NCI-H128 (cell line): ENCODE results near the gene PPP4C.
"Not testable (repeated sequence)": the region's sequence is repeated elsewhere in the genome, so short reads cannot be mapped to it uniquely, and the experiment has no call there.

Experiments used
- DNase-seq: peaks from one replicate; lab custom pipeline; 2025; ENCODE audit not compliant: unreplicated experiment; lab: John Stamatoyannopoulos, UW

Gene PPP4C

DNA sequence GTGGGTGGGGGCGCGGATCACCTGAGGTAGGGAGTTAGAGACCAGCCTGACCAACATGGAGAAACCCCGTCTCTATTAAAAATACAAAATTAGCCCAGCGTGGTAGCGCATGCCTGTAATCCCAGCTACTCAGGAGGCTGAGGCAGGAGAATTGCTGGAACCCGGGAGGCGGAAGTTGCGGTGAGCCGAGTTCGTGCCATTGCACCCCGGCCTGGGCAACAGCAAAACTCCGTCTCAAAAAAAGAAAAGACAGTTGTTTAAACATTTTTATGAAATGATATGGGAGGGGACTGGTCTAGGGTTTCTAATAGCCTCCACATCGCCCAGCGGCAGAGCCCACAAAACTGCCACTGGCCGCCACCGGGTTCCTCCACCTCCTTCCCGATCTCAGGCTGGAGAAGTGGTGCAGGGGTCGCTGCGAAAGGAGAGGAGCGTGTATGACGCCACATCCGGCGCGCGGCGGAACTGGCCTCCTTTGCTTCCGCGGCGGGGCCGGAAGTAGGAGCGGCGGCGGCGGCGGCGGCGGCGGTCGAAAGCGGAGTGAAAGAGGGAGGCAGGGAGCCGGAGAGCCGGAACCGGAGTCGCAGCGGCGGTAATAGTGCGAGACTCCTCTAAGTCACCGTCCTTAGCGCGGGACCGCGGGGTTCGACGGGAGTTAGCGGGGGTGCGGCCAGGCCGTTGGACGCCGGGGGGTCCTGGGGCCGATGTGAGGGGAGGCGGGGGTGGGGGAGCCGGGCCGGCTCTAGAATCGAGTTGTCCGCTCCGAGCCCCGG is at the start of gene PPP4C:
Gene PPP4C (plus strand): TSS at position 492 of the 773 bp plus-strand sequence. CDS start 384 bp downstream, outside the sequence.
- peak; percentile 33 for DNase-seq

DNA sequence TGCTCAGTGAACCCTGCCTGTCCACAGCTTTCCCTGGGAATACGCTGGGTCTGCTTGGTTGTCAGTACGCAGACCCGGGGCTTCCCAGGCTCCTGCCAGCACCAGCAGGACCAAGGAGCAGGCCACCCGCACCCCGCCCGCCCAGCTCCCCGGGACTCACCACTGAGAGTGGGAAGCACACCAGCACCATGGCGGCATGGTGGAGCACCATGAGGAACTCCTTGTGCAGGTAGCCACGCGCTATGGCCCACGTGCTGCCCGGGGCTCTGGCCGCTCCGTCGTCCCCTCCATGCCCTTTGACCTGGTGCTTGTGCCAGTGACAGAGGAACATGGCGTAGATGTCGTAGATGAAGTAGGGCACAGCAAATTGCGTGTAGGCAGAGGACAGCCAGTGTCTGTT is 49.3 kb upstream of the PPP4C start:
- no peak for DNase-seq

DNA sequence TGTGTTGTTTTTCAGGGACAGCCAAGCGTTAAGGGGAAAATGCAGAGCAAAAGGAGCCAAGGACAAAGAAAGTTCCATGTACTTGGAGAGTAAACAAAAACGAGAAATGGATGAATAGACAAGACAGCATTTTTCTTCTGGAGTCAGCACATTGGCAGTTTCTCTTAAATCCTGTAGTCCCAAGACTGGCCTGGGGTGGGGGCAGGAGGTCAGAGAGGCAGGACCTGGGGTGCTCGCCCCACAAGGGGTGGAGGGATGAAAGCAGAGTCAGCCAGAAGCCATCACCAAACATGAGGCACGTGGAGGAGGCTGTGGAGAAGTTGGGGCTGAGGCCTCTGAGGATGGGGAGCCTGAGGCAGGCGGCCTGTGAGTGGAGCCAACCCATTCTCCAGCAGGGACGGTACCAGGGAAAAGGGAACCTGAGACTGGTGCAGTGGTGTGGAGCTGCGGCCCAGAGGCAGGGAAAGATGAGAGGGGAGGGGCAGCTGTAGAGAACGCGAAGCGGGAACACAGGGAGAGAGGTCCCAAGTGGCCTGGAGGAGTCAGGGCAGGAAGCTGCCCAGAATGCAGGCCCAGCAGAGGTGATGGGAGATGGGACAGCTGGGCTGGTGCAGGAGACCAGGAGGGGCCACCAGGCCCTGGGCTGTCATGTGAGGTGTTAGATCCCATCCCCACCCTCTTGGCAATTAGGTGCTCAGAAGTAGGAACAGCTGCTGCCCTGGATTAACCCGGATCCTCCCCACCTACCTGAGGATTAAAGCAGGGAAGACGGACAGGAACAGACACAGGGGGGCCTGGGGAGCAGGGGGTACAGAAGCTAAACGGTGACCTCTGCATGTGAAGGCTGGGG is 48.0 kb upstream of the PPP4C start:
- no peak for DNase-seq

DNA sequence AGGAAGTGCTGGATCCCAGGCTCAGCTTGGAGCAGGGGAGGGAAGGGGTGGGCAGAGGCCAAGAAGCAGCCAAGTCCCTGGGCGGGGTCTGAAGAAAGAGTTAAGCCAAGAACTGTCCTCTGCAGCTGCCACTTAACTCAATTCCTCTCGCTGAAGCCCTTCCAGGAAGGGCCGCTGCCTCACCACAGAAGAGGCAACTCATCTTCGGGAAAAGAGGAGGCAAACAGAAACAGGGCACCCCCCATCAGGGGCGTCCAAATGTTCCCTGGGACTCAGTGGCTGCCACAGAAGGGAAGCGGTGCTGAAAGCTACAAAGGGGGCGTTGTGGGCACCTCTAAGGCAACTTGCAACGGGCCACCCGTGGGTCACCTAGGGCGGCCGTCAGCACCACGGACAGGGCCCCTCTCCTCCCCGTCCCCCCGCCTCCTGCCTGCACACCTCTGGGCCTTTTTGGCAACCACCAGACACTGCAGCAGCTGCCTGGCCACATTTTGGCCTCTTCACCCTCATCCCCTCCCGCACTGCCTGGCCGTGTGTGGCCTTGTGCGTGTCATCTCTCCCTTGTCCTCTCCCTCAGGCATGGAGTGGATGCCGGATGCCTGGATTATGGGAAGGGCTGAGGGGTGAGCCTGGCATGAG is 47.2 kb upstream of the PPP4C start:
- no peak for DNase-seq

DNA sequence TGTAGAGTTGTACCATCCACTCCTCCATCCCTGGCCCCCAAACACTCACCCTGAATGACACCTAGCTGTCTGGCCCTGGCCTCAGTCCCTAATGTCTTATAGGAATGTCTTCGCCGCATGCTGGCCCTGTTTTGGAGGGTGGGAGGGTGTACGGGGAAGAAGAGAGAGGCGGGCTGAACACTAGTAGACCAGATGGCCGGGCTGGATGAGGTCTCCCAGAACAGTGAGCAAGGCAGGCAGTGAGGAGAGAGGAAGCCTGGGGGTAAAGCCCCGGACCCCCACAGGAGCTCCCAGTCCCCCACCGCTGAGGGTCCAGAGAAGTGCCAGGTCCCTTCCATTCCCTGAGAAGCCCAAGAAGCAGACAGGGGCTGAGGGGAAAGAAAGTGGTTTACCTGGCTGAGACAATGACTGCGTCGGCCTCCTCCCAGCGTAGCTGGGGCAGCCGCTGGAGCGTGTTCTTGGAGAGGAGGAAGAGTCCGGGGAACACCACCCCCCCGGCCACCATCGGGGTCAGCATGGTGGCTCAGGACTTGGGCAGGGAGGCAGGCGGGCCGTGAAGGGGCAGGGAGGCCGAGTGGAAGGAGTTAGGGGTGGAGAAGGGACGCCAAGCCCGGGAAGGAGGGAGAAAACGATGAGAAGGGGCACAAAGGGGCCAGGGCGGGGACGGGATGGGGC is 45.6 kb upstream of the PPP4C start:
- DNase-seq: no peak

DNA sequence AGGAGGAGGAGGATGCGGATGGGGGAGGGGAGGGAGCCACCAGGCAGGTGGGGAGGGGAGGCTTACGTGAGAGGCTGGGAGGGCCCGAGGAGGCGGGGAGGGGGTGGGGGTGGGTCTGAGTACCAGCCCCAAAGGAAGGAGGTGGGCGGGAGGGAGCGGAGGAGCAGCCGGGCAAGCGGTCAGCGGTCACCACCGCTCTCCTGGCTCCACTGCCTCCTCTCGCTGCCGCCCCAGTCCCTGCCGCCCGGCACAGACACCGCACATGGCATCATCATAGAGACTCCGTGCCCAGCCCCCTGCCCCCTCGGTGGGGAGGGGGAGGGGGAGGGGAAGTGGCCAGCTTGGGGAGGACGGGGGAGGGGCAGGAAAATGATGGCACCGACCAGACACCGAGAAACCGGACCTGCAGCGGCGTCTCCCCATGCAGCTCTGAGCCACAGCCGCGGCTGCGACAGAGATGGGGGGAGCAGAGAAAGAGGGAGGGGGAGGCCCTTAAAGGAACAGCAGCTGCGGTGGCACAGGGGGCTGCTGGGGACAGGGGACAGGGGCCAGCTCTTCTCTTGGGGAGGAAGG is 44.9 kb upstream of the PPP4C start, which contains the start of gene TLCD3B:
Gene TLCD3B (minus strand): TSS at position 431 of the 573 bp plus-strand sequence. CDS start 744 bp downstream, outside the sequence.
- DNase-seq: no peak

DNA sequence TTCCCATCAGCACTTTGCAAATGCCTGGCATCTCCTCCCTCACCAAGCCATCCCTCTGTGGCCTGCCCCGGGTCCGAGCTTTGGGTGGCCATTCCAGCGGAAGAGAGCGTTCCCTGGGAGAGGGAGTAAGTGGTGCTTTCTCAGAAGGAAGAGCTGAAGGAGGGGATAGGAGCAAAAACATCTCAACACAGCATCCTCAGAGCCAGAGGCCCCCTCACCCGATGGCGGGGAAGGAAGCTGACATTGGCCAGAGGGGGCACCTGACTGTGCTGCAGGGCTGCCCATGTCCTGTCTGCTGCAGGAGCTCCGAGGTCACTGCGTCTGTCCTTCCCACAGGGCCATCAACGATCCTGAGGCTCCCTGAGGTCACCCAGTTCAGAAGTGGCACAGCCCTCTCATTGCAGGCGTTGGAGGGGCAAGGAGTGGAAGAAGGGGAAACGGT is 44.3 kb upstream of the PPP4C start:
- no peak for DNase-seq

DNA sequence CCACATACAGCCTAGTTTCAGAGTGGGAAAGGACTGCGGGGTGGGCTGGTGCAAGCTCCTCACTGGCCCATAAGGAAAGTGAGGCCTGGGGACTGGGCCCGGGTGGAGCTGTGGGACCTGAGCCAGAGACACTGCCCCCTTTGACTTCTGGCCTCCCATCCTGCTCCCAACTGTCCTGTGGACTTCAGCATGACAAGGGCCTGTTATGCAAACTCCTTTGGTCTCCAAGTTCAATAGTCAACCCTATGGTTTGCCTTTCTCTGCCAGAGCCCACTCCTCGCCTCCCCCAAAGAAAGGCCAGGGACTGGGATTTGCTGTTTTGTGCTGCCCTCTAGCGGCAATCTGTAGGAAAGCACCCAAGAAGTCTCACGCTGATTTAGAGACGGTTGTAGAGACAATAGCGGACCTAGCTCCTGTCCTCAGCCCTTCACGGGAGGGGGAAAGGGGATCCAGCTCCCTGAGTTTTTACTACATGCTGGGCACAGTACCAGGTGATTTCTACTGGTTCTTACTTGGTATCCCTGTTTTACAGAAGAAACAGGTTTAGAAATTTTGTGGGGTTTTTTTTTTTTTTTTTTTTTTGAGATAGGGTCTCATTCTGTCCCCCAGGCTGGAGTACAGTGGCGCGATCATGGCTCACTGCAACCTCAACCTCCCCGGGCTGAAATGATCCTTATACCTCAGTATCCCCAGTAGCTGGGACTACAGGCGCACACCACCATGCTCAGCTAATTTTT is 43.5 kb upstream of the PPP4C start:
- DNase-seq: peak; percentile 63

DNA sequence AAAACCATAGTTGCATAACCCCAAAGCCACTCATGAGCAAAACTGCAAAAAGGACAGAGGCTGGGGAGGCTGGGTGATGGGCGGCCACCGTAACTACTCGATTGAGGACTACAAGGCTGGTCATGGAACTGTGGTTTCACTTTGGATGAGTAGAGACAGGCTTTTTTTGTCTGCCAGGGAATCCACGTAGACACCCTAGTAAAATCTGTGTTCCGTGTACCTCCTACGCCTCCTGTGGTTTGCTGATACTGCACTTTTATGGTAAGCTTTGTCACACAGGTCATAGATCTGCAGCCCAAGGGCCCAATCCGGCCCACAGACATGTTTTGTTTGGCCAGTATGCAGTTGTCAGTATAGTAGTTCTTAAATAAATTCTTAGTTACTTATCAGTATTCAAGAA is 42.5 kb upstream of the PPP4C start:
- no peak for DNase-seq

DNA sequence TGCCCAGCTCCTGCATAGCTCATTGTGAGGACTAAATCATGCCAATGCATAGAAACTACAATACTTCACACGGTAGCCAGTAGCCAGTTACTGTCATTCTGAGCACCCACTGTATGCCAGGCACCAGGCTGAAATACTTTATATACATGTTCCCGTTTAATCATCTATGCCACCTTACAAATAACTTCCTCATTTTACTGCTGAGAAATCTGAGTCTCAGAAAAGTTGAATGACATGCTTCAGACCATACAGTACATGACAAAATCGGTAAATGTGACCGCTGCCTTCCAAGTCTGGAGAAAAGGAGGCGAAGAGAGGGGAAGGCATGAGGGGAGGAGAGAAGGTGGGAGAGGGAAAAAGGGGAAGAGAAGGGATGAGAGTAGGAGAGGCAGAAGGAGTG is 35.6 kb upstream of the PPP4C start:
- DNase-seq: no peak

DNA sequence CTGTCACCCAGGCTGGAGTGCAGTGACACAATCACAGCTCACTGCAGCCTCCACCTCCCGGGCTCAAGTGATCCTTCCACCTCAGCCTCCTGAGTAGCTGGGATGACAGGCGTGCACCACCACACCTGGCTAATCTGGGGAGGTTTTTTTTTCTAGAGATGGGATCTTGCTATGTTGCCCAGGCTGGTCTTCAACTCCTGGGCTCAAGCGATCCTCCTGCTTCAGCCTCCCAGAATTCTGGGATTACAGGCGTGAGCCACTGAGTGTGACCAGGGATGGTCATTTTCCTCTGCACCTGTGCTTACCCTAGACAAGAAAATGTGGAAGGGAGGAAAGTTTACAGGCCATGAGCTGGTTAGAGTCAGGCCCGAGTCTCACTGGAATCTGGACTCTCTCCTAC is 35.1 kb upstream of the PPP4C start:
- DNase-seq: not testable (repeated sequence)

DNA sequence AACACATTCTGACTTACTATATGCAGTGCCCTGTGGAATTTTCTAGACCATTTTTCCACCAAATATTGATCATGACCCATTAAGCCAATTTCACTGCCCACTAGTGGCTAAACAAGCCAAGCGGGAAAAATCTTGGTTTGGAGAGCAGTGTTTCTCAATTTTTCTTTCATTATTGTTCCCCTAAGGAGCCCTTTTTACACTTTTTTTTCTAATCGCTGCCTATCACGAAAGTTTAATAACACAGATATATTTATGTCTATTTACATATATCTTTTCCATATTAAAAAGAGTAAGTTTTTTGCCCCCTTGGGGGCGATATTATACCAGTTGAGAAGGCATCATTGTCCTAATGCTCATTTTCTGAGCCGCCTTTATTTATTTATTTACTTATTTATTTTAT is 34.0 kb upstream of the PPP4C start:
- no peak for DNase-seq

DNA sequence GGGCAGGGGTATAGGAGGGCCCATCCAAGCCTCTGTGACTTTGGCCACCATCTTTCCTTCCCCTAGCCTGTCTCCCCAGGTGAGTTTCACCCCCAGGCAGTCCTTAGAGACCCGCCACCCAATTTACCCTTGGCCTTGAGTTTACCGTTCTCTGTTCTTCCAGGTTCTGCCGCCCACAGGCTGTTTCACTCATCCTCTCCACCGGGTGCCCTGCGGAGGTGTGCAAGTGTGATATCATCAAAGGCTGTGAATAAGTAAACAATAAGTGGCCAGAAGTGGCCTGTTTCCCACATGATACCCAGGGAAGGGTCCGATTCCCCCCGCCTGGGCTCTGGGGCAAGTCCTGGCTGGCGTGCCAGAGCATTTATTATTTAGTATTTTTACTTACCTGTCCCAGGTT is 29.6 kb upstream of the PPP4C start:
- no peak for DNase-seq

DNA sequence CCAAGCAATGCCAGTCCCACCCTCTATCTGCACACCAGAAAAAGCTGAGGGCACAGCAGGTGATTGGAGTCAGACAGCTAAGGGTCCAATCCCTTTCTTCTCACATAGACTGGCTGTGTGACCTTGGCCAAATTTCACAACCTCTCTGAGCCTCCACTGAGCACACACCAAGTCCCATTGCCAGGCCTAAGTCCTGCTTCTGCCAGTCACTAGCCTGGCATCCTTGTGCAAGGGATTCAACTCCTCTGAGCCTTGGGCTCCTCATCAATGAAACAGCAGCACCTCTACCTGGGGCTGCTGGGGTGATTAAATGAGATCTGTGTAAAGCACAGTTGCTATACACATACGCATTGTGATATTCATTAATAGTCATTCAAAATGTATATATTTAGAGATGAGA is 29.2 kb upstream of the PPP4C start:
- no peak for DNase-seq

DNA sequence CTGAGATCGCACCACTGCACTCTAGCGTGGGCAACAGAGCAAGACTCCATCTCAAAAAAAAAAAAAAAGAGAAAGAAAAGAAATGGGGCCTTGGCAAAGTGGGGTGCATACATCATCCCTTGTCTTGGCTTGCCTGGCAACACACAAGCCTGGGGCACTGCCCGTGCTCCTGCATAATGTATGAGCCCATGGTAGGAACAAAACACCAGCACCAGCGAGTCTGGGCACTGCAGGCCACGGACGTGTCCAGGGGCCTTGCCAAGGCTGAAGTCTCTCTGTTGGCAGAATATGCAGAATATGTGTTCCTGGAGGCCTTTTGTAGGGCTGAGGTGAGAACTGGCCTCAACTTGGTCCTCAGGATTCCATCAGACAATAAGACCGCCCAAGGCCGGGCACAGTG is 25.9 kb upstream of the PPP4C start:
- no peak for DNase-seq

DNA sequence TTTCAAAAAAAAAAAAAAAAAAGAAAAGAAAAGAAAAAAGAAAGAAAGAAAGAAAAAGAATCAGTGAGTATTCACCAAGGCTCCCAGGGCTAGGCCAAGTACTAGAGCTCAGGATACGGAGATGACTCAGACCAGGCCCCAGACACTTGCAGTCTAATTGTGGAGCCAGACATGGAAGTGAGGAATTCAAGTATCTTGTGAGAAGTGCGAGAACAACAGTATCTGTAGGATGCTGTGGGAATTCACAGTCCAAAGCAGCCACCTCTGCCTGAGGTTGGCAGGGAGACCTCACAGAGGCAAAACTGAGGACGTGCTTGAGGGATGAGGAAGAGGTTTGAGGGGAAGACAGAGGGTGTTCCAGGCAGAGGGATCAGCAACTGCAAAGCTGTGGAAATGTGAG is 24.3 kb upstream of the PPP4C start:
- DNase-seq: no peak

DNA sequence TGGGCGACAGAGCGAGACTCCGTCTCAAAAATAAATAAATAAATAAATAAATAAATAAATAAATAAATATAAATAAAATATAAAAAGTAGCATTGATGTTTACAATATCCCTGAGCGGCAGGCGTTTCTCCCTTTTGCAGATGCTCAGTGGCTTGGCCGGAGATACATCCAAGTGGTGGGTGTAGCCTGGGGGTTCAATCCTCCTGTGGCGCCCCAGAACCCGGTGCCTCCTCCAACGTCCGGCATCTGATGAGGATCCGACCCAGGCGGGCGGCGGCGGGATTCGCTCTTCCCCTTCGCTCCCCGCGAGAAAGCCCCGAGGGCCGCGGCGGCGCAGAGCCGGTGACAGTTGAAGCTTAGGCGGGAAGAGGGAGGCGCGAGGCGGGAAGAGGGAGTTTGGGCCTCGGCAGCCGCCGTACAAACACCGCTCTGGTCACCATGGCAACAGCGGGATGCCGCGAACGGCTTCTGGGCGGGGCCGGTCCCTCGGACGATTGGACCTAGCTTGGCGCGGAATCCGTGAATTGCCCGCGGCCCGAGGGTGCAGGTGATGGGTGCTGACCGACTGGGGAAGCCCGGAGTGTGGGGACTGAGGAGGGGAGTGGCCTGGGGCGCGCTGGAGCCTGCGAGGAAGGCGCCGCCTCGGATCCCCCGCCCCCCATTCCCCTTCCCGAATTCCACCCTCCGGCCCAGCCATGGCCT is 23.0 kb upstream of the PPP4C start:
- peak; percentile 67 for DNase-seq

DNA sequence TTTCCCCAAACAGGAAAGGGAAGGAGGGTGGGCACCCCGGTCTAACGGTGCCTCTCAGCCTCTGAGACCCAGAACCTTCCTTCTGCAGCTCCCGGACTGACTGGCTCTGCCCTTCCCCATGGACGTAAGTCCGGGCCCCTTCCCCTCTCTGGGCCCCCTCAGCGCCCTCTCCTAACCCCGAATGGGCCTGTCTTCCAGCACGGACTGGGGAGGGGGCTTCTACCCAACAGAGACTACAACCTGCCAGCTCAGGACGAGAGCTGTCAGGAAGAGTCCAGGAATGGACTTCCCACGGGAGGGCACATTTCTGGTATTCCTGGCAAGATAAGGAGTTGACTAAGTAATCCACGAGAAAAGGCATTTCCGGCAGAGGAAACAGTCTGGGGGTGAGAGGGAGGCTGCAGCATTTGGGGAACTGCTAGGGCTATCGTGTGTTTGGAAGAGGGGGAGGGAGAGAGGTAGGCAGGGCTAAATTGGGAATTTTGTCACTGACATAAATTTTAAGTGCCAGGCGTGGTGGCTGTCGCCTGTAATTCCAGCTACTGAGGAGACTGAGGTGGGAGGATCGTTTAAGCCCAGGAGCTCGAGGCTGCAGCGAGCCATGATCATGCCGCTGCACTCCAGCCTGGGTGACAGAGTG is 22.3 kb upstream of the PPP4C start:
- no peak for DNase-seq

DNA sequence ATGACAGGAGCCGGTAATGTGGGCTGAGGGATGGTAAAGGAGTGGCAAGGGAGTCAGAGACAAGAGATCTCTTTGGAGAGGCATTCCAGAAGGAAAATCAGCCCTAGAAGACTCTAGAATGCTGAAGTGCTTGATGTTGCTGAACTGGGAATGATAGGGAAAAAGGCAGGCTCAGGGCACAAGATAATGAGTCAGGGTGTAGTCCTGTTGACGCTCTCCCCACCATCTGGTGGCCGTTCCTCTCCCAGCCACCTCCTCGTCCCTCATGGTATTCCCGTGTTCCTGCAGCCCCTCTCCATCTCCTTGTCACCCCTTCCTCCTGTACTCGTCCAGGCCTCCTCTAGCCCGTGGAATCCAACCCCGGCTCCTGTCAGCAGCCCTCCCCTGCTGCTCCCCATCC is 21.3 kb upstream of the PPP4C start:
- no peak for DNase-seq
